A673 (cell line): ENCODE results near the gene VCX. TPM values are rescaled to one million over a fixed set of nuclear protein-coding genes. Genes with fewer than 3 reads are reported as not detected.
"Not testable (repeated sequence)": the region's sequence is repeated elsewhere in the genome, so short reads cannot be mapped to it uniquely, and the experiment has no call there.

Experiments
- Bru-seq: library from RNA; stranded (reverse); fragments of 400-500 nt; gene quantifications from one replicate; lab custom pipeline; 2021; lab: Mats Ljungman, UMichigan
- BruChase-seq, 2 experiments: library from RNA; stranded (reverse); fragments of 400-500 nt; gene quantifications; one replicate each; lab custom pipeline; 2021; lab: Mats Ljungman, UMichigan
- BruUV-seq: library from RNA; stranded (reverse); fragments of 400-500 nt; replicated peaks from 2 replicates; lab custom pipeline; 2021; lab: Mats Ljungman, UMichigan
- CTCF ChIA-PET: fragments of 300-600 bp; sonication (Branson Sonifier 250); formaldehyde crosslinking; loops from one replicate; lab custom pipeline; 2022; ENCODE audit warnings: antibody characterized with exemption; lab: Charles Lee
- POLR2A ChIA-PET: fragments of 300-600 bp; sonication (Branson Sonifier 250); formaldehyde crosslinking; loops from one replicate; lab custom pipeline; 2022; ENCODE audit warnings: antibody characterized with exemption; ENCODE audit not compliant: low non-redundant PET; lab: Charles Lee
- DNase-seq: peaks from one replicate; pipeline ENCODE4 v3.0.0-alpha.2; 2015; ENCODE audit warnings: low spot score
- H3K27ac ChIP-seq: fragments of 200-600 bp; sonication (generic); 2 replicates; pipeline ENCODE4 v1.5.1; 2016; ENCODE audit warnings: mixed run types, low read depth, mild to moderate bottlenecking, mixed read lengths, antibody characterized with exemption, low read length; ENCODE audit not compliant: poor library complexity, severe bottlenecking
- H3K27me3 ChIP-seq: fragments of 200-600 bp; sonication (generic); replicated peaks from 2 replicates; pipeline ENCODE4 v1.6.1; 2017; ENCODE audit warnings: mixed run types, low read depth, mild to moderate bottlenecking, mixed read lengths, antibody characterized with exemption, low read length; ENCODE audit not compliant: insufficient read depth, poor library complexity
- H3K36me3 ChIP-seq: fragments of 200-600 bp; sonication (generic); 2 replicates; pipeline ENCODE4 v1.6.1; 2016; ENCODE audit warnings: mixed run types, mild to moderate bottlenecking, mixed read lengths, antibody characterized with exemption, low read length; ENCODE audit not compliant: insufficient read depth, poor library complexity, severe bottlenecking
- H3K4me1 ChIP-seq: fragments of 200-600 bp; sonication (generic); 2 replicates; pipeline ENCODE4 v1.6.1; 2017; ENCODE audit warnings: mixed run types, mild to moderate bottlenecking, mixed read lengths, antibody characterized with exemption, low read length; ENCODE audit not compliant: insufficient read depth, poor library complexity, severe bottlenecking
- H3K4me3 ChIP-seq: fragments of 200-600 bp; sonication (generic); 2 replicates; pipeline ENCODE4 v1.5.1; 2016; ENCODE audit warnings: low read depth, mixed run types, mild to moderate bottlenecking, mixed read lengths, low read length; ENCODE audit not compliant: poor library complexity, severe bottlenecking
- H3K9me3 ChIP-seq: fragments of 200-600 bp; sonication (generic); 2 replicates; pipeline ENCODE4 v1.6.1; 2016; ENCODE audit warnings: mixed run types, low read depth, mild to moderate bottlenecking, mixed read lengths, antibody characterized with exemption, low read length; ENCODE audit not compliant: poor library complexity, severe bottlenecking
- EZH2 ChIP-seq: fragments of 200-600 bp; sonication (generic); IDR thresholded peaks from 2 replicates; pipeline ENCODE4 v1.6.1; 2017; ENCODE audit warnings: borderline replicate concordance, low read depth, mild to moderate bottlenecking, mixed read lengths, antibody characterized with exemption, low read length; ENCODE audit not compliant: poor library complexity, severe bottlenecking
- intact Hi-C: fragments of 100-400 bp; cut with micrococcal nuclease; formaldehyde crosslinking; loops from one replicate; pipeline ENCODE4 v1.10.0; 2022; ENCODE audit not compliant: unreplicated experiment
- long read RNA-seq: library from polyadenylated mRNA; stranded (forward); transcript quantifications from one replicate; pipeline ENCODE4 v2.0.0, GENCODE V29; 2022
- total RNA-seq: library from RNA; stranded (reverse); gene quantifications from 2 replicates; pipeline ENCODE4 v1.2.3, GENCODE V29; 2021
- TF ChIP-seq, protein P1 (sequence below): fragments of 300-800, 200-600 bp; sonication (generic); conservative IDR thresholded peaks from 2 replicates; pipeline ENCODE4 v1.5.1; 2017; ENCODE audit warnings: low read depth, mild to moderate bottlenecking, antibody characterized with exemption, low read length, moderate library complexity, mixed read lengths

VCX gene
- total RNA-seq (not detected in 2 replicates), Bru-seq, nascent RNA (not detected), BruChase-seq, experiment 1, labeled RNA remaining after a 2-hour chase (not detected), BruChase-seq, experiment 2, labeled RNA remaining after a 6-hour chase (percentile 19 among the genes with signal in this experiment)
- long read RNA-seq = 0 reads

DNA sequence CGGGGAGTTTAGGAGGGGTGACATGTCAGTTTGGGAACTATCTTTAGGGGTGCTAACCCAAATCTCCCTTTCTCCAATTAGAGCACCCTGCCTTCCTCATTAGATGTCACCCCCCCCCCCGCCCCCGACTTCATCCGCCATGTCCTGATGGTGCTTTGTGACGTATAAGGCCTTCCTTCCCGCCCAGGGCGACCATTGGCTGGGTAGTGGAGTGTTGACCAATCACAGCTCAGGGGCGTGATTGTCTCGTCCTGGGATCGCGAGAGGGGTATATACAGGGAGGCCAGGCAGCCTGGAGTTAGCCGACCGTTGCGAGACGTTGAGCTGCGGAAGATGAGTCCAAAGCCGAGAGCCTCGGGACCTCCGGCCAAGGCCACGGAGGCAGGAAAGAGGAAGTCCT is at the start of gene VCX:
TSS of gene VCX (plus strand) at position 301 of the 400 bp plus-strand sequence. CDS start at position 334, 33 bp downstream.
- H3K27ac ChIP-seq, POLR2A ChIA-PET, DNase-seq, H3K9me3 ChIP-seq, H3K4me1 ChIP-seq, H3K27me3 ChIP-seq, H3K36me3 ChIP-seq, intact Hi-C loops, BruUV-seq, H3K4me3 ChIP-seq, CTCF ChIA-PET: not testable (repeated sequence)

DNA sequence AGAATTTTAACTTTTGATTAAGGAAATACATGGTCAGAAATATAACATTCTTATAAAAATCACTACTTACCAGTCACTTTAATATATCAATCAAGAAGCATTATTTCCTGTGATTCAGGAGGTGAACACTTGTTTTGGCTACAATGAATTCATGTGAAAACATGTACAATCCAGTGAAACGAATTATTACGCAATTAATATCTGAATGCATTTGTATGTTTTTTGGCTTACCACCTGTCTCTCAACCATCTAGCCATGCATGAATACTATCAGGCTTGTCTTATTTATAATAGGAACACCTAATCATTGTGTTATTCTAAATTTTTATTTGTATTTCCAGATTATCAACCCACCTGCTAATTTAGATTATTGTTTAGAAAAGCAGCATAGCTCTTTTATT is 44.6 kb upstream of the VCX start:
- Histone ChIP-seq H3K27me3 (no peaks in the 10 kb centered on the region), H3K36me3 (no peaks in the 10 kb centered on the region), H3K4me3 (no peak overlapping the region), H3K4me1 (no peaks in the 10 kb centered on the region), H3K27ac (no peak overlapping the region), H3K9me3 (no peaks in the 10 kb centered on the region)
- intact Hi-C loops = no loop called here
- BruUV-seq = no TSS peak
- TF ChIP-seq, protein P1, sequence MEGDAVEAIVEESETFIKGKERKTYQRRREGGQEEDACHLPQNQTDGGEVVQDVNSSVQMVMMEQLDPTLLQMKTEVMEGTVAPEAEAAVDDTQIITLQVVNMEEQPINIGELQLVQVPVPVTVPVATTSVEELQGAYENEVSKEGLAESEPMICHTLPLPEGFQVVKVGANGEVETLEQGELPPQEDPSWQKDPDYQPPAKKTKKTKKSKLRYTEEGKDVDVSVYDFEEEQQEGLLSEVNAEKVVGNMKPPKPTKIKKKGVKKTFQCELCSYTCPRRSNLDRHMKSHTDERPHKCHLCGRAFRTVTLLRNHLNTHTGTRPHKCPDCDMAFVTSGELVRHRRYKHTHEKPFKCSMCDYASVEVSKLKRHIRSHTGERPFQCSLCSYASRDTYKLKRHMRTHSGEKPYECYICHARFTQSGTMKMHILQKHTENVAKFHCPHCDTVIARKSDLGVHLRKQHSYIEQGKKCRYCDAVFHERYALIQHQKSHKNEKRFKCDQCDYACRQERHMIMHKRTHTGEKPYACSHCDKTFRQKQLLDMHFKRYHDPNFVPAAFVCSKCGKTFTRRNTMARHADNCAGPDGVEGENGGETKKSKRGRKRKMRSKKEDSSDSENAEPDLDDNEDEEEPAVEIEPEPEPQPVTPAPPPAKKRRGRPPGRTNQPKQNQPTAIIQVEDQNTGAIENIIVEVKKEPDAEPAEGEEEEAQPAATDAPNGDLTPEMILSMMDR = no peak
- TF ChIP-seq EZH2 = no peak
- DNase-seq = no peak
- ChIA-PET CTCF (no interaction called here), POLR2A (no interaction called here)

DNA sequence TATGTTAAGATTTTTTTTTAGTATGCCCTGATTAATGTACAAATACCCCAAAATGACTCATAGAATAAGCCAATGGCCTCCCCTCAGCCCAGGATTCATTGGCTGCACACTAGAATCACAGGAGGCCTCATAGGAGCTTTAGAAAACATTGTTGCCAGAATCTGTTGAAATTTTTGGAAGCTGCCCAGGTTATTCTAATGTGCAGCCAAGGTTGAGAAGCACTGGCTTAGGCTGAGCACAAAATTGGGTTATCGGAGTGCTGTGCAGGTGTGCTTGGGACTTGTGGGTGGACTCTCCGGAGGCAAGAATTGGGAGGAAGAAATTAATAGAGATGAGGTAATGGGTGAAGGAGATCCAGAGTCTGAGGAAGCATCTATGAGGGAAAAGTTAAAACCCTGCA is 41.3 kb upstream of the VCX start:
- Histone ChIP-seq H3K36me3 (no peaks in the 10 kb centered on the region), H3K4me1 (no peaks in the 10 kb centered on the region), H3K27me3 (no peaks in the 10 kb centered on the region), H3K9me3 (no peaks in the 10 kb centered on the region), H3K4me3 (no peak overlapping the region), H3K27ac (no peak overlapping the region)
- POLR2A ChIA-PET = no interaction called here
- TF ChIP-seq, protein P1 = no peak
- TF ChIP-seq EZH2 = no peak
- no peak for DNase-seq
- intact Hi-C loops = no loop called here
- BruUV-seq = no TSS peak
- CTCF ChIA-PET = no interaction called here

DNA sequence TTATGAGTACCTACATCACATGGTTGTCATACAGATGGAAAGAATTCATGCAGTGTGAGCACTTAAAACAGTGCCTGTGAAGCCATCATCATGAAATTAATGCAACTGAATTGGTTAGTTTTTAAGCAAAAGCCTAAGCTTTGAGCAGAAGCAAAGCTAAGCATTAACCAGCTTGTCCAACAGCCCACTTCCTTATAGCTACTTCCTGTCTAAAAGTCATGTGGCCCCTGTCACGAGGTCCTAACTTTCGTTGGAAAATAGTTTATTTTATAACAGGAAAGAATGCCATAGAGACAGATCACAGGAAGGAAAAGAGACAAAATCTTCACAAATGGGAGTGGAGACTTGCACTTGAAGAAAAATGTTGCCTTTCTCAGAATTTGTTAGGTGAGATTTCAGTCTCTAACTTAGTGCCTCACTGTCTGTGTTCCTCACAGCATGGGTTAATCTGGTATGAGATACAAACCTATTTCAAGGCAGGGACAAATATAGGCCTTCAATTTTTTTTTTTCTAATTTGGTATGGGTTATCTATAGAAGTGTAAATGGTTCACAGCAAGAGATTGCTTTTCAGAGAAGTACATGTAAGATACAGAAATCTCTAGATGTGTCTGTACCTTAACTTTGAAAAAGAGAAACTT is 27.7 kb upstream of the VCX start:
- TF ChIP-seq, protein P1 = no peak
- TF ChIP-seq EZH2 = no peak
- H3K36me3 ChIP-seq = no peaks in the 10 kb centered on the region
- no peaks in the 10 kb centered on the region for H3K27me3 ChIP-seq
- no peak overlapping the region for H3K27ac ChIP-seq
- intact Hi-C loops = no loop called here
- no peak overlapping the region for H3K4me3 ChIP-seq
- no peak for DNase-seq
- ChIA-PET CTCF (no interaction called here), POLR2A (no interaction called here)
- H3K9me3 ChIP-seq = no peaks in the 10 kb centered on the region
- no peaks in the 10 kb centered on the region for H3K4me1 ChIP-seq
- no TSS peak for BruUV-seq
